ENCODE data around the gene TNFAIP8L1.
"Not testable (repeated sequence)": the region's sequence is repeated elsewhere in the genome, so short reads cannot be mapped to it uniquely, and the experiment has no call there.

The TNFAIP8L1 gene

DNA sequence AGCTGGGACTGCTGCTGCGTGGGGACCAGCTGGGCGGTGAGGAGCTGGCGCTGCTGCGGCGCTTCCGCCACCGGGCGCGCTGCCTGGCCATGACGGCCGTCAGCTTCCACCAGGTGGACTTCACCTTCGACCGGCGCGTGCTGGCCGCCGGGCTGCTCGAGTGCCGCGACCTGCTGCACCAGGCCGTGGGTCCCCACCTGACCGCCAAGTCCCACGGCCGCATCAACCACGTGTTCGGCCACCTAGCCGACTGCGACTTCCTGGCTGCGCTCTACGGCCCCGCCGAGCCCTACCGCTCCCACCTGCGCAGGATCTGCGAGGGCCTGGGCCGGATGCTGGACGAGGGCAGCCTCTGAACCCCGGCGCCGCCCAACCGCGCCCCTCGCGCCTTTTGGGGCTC is 12.8 kb downstream of the TNFAIP8L1 start:
- no peak for DNase-seq

DNA sequence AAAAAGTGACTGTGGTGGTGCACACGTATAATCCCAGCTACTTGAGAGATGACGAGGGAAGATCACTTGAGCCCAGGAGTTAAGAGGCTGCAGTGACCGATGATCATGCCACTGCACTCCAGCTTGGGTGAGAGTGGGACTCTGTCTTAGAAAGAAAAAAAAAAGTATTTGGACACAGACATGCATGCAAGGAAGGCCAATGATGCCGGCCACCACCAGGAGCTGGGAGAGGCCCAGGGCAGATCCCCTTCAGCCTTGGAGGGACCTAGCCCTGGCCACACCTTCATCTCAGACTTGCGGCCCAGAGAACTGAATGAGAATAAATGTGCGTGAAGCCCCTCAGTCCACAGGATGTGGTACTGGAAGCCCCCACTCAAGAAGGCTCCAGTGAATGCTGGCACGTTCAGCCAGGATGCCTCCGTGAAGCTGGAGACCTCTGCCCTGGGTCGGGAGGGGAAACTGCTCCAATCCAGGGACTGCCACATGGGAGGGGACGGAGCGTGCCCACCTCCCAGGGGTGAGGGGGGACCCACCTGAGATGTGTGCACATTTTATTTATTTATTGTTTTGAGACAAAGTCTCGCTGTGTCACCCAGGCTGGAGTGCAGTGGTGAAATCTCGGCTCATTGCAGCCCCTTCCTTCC is 14.6 kb downstream of the TNFAIP8L1 start:
- no peak for DNase-seq

DNA sequence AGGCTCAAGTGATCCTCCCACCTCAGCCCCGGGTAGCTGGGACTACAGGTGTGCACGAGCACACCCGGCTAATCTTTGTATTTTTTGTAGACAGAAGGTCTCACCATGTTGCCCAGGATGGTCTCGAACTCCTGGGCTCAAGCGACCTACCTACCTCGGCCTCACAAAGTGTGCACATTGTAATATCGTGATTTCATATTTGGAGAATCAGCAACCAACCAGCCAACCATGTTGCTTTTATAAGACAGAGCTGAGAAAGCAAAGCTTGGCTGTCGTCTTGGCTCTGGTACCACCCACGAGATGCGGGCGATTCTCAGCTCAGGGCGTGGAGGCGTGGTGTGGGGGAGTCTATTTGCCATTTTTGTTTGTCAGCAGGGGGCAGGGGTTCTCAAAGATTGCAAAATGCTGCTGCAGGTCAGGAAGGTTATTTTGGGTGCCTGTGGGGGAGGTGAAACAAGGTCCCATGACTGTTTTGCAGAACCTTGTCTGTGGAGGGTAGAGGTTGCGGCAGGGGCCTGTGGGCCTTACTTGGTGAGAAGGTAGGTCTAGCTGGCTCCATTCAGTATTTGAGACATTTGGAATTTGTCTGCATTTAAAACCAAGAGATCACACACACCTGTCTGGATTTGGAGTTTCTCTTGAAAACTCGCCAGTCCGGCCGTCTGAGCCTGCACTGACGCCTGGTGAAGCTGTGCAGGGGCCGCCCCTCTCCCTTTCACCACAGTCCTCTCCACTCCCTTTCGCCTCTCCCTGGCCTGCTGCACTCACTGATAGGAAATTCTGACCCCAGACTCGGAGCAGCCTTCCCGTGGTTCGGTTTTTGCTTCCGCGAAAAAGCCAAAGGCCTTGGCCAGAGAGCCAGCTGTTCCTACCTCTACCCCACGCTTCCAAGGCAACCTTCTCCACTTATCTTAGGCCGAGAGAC is 15.4 kb downstream of the TNFAIP8L1 start:
- no peak for DNase-seq

DNA sequence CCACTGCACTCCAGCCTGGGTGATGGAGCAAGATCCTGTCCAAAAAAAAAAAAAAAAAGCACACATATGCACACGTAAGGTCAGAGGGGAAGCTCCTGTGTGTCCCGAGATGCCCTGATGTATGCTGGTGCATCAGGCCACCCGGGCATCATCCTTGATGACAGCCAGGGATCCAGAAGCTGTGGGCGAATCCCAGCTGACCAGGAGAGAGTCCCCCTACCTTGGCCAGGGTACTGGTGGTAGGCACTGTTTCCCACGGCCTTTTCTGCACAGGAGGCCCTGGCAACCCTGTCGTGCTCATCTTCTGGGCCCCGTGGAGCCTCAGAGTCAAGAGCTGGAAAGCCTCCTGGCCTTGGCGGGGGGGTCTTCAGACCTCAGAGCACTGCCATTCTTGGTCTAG is 16.8 kb downstream of the TNFAIP8L1 start:
- no peak for DNase-seq

DNA sequence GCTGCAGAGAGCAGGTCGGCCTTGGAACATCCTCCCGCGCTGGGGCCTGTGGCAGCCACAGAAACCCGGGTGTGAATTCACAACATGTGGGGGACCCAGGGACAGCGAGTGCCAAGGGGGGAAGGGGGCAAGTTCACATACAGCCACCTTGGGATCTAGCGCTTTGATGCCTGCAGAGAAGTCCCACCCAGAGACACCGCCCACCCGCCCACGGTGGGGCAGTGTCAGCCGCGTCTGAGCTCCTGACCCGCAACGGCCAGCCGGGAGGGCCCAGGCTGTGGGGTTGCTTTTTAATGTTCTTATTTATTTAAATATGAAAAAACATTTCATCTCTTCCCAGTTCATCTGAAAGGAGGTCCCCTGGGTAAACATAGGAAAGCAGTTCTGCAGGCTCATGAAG is 17.9 kb downstream of the TNFAIP8L1 start:
- DNase-seq, result no peak

DNA sequence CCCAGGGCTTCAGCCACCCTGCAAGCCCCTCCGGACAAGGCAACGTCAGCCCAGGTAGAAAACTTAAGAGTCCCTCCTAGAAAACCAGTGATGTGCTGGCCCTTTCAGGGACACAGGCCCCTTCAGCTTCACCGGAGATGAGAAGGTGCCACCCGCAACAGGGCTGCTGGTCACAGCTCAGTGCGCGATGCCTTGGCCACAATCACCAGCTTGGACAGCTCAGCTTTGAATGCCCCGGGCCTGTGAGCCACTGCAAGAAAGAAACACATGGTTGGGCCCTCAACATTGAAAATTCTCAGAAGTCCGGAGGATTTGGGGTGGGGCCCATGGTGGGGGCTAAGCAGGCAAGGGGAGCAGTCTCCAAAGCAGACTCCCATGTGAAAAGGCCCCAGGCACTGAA is 18.5 kb downstream of the TNFAIP8L1 start:
- no peak for DNase-seq

DNA sequence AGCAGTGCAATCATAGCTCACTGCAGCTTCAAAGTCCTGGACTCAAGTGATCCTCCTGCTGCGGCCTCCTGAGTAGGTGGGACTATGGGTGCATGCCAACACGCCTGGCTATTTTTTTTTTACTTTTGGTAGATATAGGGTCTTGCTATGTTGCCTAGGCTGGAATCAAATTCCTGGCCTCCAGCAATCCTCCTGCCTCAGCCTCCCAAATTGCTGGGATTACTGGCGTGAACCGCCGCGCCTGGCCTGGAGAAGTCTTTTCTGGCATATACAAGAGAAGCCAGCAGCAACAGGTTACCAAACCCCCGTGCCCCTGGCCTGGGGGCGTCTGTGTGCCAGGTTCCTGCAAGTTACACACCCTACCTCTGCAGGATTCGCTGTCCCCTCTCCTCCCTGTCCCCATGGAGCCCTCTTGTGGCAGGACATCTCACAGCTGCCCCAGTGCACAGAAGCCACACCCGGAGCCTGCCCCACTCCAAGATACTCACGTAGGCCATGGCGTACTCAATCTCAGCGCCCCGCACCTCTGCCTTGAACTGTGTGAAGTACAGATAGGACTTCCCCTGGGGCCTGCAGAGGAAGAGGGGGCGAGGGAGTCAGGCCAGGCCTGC is 21.0 kb downstream of the TNFAIP8L1 start:
- DNase-seq, result no peak

DNA sequence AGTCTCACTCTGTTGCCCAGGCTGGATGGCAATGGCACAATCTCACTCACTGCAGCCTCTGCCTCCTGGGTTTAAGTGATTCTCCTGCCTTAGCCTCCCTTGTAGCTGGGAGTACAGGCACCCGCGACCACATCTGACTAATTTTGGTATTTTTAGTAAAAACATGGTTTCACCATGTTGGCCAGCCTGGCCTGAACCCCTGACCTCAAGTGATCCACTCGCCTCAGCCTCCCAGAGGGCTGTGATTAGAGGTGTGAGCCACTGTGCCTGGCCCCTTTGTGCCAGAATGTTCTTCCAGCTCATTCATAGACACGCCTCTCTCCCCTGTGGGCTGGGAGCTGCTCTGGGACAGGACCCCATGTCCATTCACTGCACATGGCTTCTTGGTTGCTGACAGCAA is 21.7 kb downstream of the TNFAIP8L1 start:
- DNase-seq, result no peak

DNA sequence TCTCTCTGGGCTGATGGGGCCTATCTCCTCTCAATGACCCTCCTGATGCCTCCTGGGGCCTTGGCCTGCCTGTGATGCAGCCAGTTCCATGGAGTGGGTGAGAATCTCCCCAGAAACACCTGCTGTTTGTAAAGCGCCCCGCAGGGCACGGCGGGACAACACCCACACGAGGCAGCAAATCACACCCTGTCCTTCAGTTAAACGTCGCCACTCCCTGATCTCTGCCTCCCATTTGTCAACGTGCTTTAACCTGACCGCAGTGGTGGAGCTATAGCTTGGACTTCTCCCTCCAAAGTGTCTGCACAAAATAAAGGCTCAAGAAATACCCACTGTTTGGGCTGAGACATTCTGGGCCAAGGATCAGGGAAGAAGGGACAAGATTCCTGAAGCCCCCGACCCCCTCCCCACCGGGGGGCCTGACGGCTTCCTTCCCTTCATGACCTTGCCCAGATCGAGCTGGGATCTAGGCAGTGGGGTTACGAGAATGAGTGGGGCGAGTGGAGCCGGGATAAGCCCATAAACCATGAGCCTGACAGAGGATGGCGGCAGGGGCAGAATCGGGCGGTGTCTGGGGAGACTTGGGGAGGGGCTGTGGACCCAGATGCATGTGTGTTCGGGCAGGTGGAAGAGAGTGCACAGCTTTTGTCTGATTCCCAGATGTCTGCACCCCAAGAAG is 22.8 kb downstream of the TNFAIP8L1 start:
- no peak for DNase-seq

DNA sequence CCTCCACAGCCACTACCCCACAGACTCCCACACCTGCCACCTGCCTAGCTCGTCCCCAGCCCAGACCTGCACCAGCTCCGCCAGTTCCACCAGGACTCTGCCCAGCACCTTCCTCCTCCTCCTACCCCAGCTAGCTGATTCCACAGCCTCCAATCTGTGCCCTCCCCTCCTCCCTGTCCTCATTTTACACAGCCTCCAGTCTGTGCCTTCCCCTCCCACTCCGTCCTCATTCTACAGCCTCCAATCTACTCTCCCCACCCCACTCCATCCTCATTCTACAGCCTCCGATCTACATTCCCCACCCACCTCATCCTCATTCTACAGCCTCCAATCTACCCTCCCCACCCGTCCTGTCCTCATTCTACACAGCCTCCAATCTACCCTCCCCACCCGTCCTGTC is 23.5 kb downstream of the TNFAIP8L1 start:
- DNase-seq, result no peak

DNA sequence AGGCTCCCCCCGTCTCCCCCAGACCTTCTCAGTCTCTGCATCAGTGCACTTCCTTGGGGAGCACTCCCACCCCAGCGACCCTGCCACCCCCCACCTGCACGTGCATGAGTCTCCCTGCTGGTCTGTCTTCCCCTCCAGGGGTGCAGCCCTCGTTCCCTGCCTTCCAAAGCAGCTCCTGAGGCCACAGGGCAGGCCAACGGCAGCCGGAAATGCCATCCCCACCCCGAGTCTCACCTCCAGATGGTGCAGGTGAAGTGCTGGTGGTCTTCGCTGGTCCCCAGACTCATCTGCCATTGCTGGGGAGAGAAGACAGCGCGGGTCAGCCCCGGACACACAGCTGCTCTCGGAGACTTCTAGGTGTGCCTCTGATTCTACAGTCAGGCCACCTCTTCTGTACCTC is 25.3 kb downstream of the TNFAIP8L1 start:
- no peak for DNase-seq

DNA sequence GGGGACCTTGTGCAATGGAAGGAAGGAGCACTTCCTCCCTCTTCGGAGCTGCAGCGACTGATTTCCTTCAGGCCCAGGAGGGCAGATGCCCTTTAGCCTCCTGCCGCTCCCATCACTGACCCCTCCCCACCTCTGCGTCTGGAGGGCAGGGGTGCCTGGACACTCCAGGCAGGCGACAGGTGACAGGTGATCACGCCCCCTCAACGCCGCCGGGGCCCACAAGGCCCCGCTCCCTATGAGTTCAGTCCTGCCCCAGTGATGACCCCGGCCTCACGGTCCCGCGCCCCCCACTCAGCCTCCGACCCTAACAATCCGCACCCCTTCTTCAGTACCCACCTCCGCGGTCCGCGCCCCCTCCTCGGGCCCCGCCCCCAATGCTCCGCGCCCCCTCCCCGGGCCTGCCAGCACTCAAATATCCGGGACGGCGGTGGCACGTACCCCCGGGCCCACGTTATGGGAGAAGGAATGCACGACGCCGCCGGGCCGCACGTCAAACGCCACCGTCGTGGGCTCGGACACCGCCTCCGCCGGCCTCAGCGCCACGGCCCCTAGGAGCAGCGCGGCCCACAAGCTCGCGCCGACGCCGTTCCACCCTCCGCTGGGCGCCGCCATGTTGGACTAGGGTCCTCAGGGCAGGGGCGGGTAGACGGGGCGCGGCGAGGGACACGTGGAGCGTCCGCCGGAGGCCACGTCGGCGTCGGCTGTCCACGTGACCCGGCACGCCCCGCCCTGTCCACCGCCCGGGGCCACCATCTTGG is 30.6 kb downstream of the TNFAIP8L1 start, which contains the start of gene MYDGF:
Gene MYDGF (minus strand): TSS at position 620 of the 758 bp plus-strand sequence. CDS start 8 bp downstream, at position 612.
- DNase-seq, result peak; percentile 89

DNA sequence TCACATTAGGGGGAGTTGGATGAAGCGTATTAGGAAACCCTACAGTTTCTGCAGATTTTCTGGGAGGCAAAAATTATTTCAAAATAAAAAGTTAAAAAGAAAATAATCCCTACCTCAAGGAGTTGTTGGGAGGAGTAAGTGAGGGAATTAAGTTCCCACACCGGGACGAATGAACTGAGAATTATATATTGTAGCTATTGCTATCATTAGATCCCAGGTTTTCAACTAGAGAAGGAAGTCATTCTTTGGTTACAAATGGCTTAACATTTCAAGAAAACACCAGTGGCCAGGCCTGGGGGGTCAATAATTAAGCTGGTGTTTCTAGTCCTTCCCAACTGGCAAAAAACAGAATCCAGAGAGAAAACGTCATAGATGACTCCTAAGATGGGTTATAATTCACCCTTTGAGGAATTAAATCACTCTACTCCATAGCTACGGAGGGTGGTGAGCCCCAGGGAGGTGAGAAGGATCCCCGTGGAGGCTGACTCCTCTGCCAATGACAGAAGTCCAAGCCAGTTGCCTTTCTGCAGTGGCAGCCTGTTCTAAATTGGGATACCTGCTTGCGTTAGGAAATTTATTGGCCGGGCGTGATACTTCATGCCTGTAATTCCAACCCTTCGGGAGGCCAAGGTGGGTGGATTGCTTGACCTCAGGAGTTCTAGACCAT is 32.0 kb downstream of the TNFAIP8L1 start:
- no peak for DNase-seq

DNA sequence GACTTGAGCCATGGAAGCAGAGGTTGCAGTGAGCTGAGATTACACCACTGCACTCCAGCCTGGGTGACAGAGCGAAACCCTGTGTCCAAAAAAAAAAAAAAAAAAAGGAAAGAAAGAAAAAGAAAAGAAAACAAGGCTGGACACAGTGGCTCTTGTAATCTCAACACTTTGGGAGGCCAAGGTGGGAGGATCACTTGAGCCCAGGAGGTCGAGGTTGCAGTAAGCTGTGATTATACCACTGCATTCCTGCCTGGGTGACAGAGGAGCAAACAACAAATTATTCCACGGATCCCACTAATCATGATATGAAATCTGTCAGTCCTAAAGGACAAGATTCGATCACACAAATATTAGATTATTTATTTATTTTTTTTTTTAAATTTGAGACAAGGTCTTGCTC is 33.9 kb downstream of the TNFAIP8L1 start:
- DNase-seq, result no peak

DNA sequence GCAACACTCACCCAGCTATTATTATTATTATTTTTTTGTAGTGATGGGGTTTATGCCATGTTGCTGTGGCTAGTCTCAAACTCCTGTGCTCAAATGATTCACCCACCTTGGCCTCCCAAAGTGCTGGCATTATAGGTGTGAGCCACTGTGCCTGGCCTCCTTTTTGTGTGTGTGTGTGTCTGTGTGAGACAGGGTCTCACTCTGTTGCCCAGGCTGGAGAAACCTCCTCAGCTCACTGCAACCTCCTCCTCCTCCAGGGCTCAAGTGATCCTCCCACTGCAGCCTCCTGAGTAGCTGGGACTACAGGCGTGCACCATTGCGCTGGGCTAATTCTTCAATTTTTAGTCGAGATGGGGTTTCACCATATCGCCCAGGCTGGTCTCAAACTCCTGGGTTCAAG is 34.4 kb downstream of the TNFAIP8L1 start:
- DNase-seq, result no peak

DNA sequence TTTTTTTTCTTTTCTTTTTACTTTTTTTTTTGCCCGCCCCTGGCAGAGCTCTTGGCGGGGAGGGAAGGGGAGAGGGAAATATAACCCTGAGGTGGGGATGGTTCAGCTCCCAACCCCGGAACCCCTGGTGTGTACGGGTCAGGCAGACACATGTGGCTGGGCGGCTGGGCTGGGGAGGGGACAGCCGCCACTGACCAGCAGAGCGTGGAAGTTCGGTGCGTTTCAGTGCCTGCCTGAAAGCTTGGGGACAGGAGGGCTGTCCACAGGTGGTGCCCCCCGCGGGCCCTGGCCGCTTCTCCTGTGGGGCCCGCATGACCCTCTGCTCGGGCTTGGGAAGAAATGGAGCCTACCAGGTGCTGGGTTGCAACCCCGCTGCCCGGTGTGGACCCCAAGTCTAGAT is 36.0 kb downstream of the TNFAIP8L1 start:
- no peak for DNase-seq

DNA sequence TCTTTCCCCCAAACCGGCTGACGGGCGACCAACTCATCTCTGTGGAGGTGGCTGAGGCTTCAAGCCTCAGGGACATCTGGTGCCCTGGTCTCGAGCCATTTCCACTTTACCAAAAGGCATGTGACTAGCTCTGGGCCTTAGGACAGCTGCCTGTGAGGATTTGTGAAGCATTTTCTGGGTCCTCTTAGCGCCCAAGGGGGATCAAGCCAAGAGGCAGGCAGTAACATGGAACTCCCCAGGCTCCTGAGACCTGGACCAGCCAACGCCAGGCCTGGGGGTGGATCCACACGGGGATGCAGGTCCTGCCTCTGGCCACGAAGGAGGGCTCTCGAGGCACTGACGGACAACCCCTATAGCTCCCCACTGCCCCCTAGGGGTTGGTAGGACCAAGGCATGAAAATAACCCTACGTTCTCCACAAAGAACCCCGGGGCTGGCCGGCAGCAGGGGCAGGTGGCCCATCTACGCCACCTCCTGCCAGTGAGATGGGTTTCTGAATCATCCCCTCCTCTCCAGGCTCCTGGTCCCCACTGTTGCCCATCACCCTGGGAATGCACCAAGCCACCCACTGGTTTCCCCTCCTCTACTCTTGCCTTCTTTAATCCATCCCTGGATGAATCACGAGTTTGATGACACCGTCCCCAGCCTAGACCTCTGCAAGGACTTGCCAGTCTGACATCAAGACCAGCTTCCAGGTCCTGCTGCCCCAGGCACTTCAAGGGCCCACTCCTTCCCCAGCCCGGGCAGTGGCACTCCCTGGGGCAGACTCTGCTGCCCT is 37.8 kb downstream of the TNFAIP8L1 start:
- no peak for DNase-seq

DNA sequence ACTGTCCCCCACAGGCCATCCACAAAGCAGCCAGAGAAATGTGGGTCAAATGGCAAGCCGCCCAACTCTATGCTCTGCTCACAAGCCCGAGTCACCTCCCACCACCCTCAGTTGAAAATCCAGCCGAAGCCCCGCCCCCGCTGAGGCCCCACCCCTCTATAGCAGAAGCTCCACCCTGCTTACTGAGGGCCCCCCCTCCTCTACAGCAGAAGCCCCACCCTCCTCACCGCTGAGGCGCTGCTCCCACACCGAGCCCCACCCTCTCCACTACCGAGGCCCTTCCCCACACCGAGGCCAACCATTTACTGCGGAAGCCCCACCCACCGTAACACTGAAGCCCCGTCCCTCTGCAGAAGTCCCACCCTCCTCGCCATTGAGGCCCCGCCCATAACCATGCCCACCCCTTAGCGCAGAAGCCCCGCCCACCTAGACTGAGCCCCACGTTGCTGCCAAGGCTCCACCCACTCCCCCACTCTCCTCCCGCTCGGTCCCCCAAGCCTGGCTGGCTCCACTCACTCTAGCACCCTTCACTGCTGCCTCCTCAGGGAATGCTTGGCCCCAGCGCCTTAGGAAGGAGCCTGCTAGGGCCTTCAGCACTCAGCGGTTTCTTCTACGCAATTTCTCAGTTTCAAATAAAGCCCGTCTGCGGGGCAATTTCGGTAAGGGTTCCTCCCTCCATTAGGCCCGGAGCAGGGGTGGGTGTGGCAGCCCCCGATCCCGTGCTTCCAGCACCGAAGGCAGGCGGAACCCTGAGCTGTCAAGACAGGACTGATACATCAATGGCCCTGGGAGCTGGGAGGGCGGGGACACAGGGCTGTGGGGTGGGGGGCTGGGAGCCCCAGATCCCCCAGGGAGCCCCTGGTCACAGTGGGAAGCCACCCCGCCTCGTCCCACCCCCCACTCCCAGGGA is 39.8 kb downstream of the TNFAIP8L1 start:
- no peak for DNase-seq

DNA sequence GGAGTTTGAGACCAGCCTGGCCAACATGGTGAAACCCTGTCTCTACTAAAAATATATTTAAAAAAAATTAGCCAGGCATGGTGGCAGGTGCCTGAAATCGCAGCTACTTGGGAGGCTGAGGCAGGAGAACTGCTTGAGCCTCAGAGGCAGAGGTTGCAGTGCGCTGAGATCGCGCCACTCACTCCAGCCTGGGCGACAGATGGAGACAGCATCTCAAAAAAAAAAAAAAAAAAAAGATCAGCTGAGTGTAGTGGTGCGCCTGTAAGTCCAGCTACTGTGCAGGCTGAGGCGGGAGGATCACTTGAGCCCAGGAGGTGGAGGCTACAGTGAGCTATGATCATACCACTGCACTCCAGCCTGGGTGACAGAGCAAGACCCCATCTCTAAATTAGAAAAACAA is 40.7 kb downstream of the TNFAIP8L1 start:
- DNase-seq, result not testable (repeated sequence)
